Heart left ventricle (tissue), 16 donors: ENCODE results near the gene PKDCC. TPM values are rescaled to one million over a fixed set of nuclear protein-coding genes. Genes with fewer than 3 reads are reported as not detected.

ENCODE experiments used
- ATAC-seq, 4 donors: fragments of 200-7000 bp; cut with Tn5 transposase; one replicate each; pipeline ENCODE4 v1.9.1; 2020 to 2022; ENCODE audit warnings: moderate library complexity in 4 of 4, mild to moderate bottlenecking in 3 of 4, moderate number of reproducible peaks in 1 of 4
- DNase-seq, 5 donors: peaks; one replicate each; pipeline ENCODE4 v3.0.0-alpha.2; 2020
- H3K27ac ChIP-seq, 12 donors: fragments of 200-600 bp; sonication (generic) in 4 of 12; one replicate each; pipeline versions ENCODE4 v1.5.0 to v1.8.0; 2016 to 2022; ENCODE audit warnings: mild to moderate bottlenecking in 2 of 12
- H3K27me3 ChIP-seq, 9 donors: fragments of 200-600 bp; sonication (generic) in 2 of 9; one replicate each; pipeline versions ENCODE4 v1.5.1 to v1.8.0; 2016 to 2022; ENCODE audit warnings: mild to moderate bottlenecking in 3 of 9
- H3K36me3 ChIP-seq, 9 donors: fragments of 200-600 bp; sonication (generic) in 2 of 9; one replicate each; pipeline versions ENCODE4 v1.5.0 to v1.8.0; 2018 to 2022; ENCODE audit warnings: mild to moderate bottlenecking in 2 of 9
- H3K4me1 ChIP-seq, 12 donors: fragments of 200-600 bp; sonication (generic) in 4 of 12; one replicate each; pipeline versions ENCODE4 v1.5.0 to v1.8.0; 2016 to 2022; ENCODE audit warnings: mild to moderate bottlenecking in 3 of 12
- H3K4me3 ChIP-seq, 12 donors: fragments of 200-600 bp; sonication (generic) in 4 of 12; one replicate each; pipeline versions ENCODE4 v1.5.0 to v1.8.0; 2017 to 2022; ENCODE audit warnings: mild to moderate bottlenecking in 9 of 12, moderate library complexity in 4 of 12
- H3K9me3 ChIP-seq, 12 donors: fragments of 200-600 bp; sonication (generic) in 4 of 12; one replicate each; pipeline versions ENCODE4 v1.5.0 to v1.8.0; 2016 to 2022; ENCODE audit warnings: mild to moderate bottlenecking in 1 of 12
- POLR2A ChIP-seq, 2 donors: fragments of 450-650 bp; IDR thresholded peaks; one replicate each; pipeline ENCODE4 v1.6.1; 2017; ENCODE audit warnings: antibody characterized with exemption in 2 of 2, mild to moderate bottlenecking in 2 of 2, moderate library complexity in 2 of 2
- WGBS, 4 donors: extraction: QIAGEN DNeasy Blood & Tissue Kit in 2 of 4; methylation state at CpG; one replicate each; pipeline versions ENCODE4 v1.1.5 to v1.1.7; 2013 to 2018; 5-methylcytosine and 5-hydroxymethylcytosine counted together
- intact Hi-C, 10 donors: fragments of 100-400 bp; cut with DNase I; formaldehyde crosslinking; loops; one replicate each; pipeline versions ENCODE4 v1.11.1 to v1.14.2; 2022
- long read RNA-seq, 3 donors: library from polyadenylated mRNA; unstranded; transcript quantifications; one replicate each; pipeline ENCODE4 v2.0.0, GENCODE V29; 2020 to 2021
- polyA plus RNA-seq, 2 donors: library from polyadenylated mRNA; stranded (reverse); fragments of 200-250 nt; gene quantifications; one replicate each; pipeline ENCODE4 v1.2.3, GENCODE V29; 2013
- total RNA-seq, 9 donors: library from RNA; depleted of rRNA in 2 of 9; stranded (reverse); fragments of >200 nt in 2 of 9; fragmentation: NEBNext Ultra II Directional in 3 of 9; extraction: Animal tissue kit (Norgen Biotek cat#: 25700) in 3 of 9; gene quantifications; one replicate each; pipeline versions ENCODE4 v1.1.0 to v1.2.4, GENCODE V29; 2016 to 2023
- TF ChIP-seq, protein P1 (sequence below), 12 donors: fragments of 200-600 bp; sonication (generic) in 4 of 12; IDR thresholded peaks; one replicate each; pipeline versions ENCODE4 v1.5.0 to v1.8.0; 2018 to 2022; ENCODE audit warnings: antibody characterized with exemption in 12 of 12, mild to moderate bottlenecking in 5 of 12
- donor health status: ischemic (EF 13 %, LVEDD 7.1; RV severe dilation, severe dysfunction).
- donor health status: healthy with polysubstance abuse.
- donor health status: DM: no; HTN: yes; CAD: no.
- donor health status: DM: no; HTN: no; CAD: no.
- donor health status: ischemic (EF 25% LVEDD 6.9; RV normal size, moderate dysfunction).
- donor health status: ischemic (EF 25% LVEDD 5.7; RV mildly dilated, moderate dysfunction).
- donor health status: healthy.
- donor health status: DM: yes; HTN: yes; CAD: no.
- donor health status: ischemic (EF 35%, LVEDD 5.7; RV mildly dilated, moderate dysfunction).
- donor health status: nonischemic (EF 11% LVEDD 7.7; RV severe dilation, severe dysfunction).
- donor health status: DM: yes; HTN: yes; CAD: no.
- donor health status: PGD.
- donor health status: ischemic (EF 29% LVEDD 5.4; RV normal size, mild dysfunction).
- donor health status: nonischemic (EF 23%, LVEDD 6.1; RV moderate dilation, normal function).

PKDCC gene, protein sequence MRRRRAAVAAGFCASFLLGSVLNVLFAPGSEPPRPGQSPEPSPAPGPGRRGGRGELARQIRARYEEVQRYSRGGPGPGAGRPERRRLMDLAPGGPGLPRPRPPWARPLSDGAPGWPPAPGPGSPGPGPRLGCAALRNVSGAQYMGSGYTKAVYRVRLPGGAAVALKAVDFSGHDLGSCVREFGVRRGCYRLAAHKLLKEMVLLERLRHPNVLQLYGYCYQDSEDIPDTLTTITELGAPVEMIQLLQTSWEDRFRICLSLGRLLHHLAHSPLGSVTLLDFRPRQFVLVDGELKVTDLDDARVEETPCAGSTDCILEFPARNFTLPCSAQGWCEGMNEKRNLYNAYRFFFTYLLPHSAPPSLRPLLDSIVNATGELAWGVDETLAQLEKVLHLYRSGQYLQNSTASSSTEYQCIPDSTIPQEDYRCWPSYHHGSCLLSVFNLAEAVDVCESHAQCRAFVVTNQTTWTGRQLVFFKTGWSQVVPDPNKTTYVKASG
- total RNA-seq: 100 to 1,000 TPM in 1 of 9 donors, 10 to 100 TPM in 8; 22.7 to 124 (median 53.0) TPM
- 10 to 100 TPM; 62.4 to 84.2 TPM for polyA plus RNA-seq
- long read RNA-seq, donor 1, transcript PKDCC-201 (7 exons, 2,502 nt): major isoform, 37 of 81 reads
- long read RNA-seq, donor 1, partial matches to known transcripts: 23 of 81 reads
- long read RNA-seq, donor 1, other reads (novel, unspliced or antisense): 19 of 81 reads
- long read RNA-seq, donor 2, transcript PKDCC-201 (7 exons, 2,502 nt): major isoform, 29 of 100 reads
- long read RNA-seq, donor 2, partial matches to known transcripts: 58 of 100 reads
- long read RNA-seq, donor 2, other reads (novel, unspliced or antisense): 13 of 100 reads
- long read RNA-seq, donor 3, transcript PKDCC-201 (7 exons, 2,502 nt): major isoform, 25 of 57 reads
- long read RNA-seq, donor 3, partial matches to known transcripts: 17 of 57 reads
- long read RNA-seq, donor 3, other reads (novel, unspliced or antisense): 14 of 57 reads

GRCh38 chr2:42047488-42048298 lies at the start of gene PKDCC:
Gene PKDCC (plus strand): TSS chr2:42048021. CDS start chr2:42048200, 179 bp downstream.
- H3K27ac ChIP-seq: peak within 1 kb of the TSS; percentile 82 to 98 (median 91)
- intact Hi-C loops: loop anchor here in 4 of 10 donors (5.0 to 10.0 kb wide), 3 partner anchors 93 to 115 kb away; no protein-coding TSS in a partner anchor
- peaks cover 3 to 61% (median 22%) of the 10 kb centered on the region in 12 donors for H3K4me1 ChIP-seq
- H3K27me3 ChIP-seq: peaks cover 0 to 39% (median 0%) of the 10 kb centered on the region in 9 donors
- TF ChIP-seq, protein P1, sequence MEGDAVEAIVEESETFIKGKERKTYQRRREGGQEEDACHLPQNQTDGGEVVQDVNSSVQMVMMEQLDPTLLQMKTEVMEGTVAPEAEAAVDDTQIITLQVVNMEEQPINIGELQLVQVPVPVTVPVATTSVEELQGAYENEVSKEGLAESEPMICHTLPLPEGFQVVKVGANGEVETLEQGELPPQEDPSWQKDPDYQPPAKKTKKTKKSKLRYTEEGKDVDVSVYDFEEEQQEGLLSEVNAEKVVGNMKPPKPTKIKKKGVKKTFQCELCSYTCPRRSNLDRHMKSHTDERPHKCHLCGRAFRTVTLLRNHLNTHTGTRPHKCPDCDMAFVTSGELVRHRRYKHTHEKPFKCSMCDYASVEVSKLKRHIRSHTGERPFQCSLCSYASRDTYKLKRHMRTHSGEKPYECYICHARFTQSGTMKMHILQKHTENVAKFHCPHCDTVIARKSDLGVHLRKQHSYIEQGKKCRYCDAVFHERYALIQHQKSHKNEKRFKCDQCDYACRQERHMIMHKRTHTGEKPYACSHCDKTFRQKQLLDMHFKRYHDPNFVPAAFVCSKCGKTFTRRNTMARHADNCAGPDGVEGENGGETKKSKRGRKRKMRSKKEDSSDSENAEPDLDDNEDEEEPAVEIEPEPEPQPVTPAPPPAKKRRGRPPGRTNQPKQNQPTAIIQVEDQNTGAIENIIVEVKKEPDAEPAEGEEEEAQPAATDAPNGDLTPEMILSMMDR (IDR thresholded peaks at IDR 0.05): no peak
- TF ChIP-seq POLR2A (IDR thresholded peaks at IDR 0.05): peak in 1 of 2 donors; percentile 66
- H3K36me3 ChIP-seq: peaks cover 0 to 6% (median 0%) of the 10 kb centered on the region in 9 donors
- DNase-seq: peak; percentile 90 to 93 (median 90)
- WGBS, 4 donors: 0 to 1% (median 1%) methylated on average over 10 to 105 of the region's 111 CpGs
- ATAC-seq: peak; percentile 76 to 90 (median 86)
- H3K9me3 ChIP-seq: no peaks in the 10 kb centered on the region
- peak within 1 kb of the TSS; percentile 66 to 96 (median 80) for H3K4me3 ChIP-seq

DNA sequence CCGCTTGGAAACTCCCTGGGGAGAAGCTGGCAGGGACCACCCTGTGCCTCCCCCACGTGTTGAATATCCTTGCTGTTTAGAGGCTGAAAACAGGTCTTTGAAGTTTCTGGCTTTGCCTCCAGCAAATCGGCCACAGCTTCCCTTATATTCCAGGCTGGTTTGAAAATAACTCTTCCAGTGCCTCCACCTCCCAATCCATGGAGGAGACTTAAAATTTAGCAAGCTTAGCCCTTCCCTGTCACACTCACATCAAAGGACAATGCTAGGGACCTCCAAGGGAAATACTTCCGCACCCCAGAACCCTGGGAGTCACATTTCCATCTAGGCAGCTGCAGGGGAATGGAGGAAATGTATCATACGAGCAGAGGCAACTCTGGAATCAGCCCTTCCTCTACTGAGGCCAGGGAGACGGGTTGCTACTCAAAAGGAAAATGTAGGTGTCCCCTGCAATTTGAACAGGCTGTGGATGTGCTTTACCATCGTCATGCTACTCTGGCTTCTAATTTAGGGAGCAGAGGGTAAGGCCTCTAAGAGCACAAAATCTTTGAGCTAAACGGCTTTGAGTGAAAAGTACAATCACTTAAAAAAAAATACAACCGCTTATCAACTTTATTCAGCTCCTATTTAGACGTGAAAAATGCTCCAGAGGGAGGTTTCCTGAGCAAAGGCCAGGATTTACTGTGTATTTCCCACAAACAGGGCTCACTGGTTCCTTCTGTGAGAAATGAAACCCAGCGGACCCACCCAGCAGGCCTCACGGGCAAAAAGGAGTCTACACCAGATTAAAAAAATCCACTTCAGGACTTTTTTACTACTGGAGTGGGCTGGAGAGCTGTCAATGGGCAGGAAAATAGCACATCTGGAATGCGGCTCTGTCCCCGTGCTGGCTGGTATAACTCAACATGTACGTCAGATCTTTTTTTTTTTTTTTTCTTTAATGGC lies 49.4 kb upstream of the PKDCC start:
- WGBS, 4 donors: 43 to 58% (median 46%) methylated on average over 15 of the region's 15 CpGs
- H3K4me3 ChIP-seq: peak overlapping the region in 1 of 12 donors; percentile 12

GRCh38 chr2:41999128-41999480 lies 48.7 kb upstream of the PKDCC start:
- Histone ChIP-seq H3K36me3 (no peaks in the 10 kb centered on the region), H3K4me3 (no peak overlapping the region), H3K27ac (peak overlapping the region in 10 of 12 donors; percentile 9 to 77 (median 48)), H3K9me3 (peaks cover 0 to 2% (median 0%) of the 10 kb centered on the region in 12 donors), H3K27me3 (no peaks in the 10 kb centered on the region), H3K4me1 (peaks cover 0 to 22% (median 8%) of the 10 kb centered on the region in 12 donors)
- intact Hi-C loops: no loop called here
- WGBS, 4 donors: 94 to 98% (median 95%) methylated on average over 1 of the region's 1 CpG
- ATAC-seq: peak in 2 of 4 donors; percentile 10 to 35
- DNase-seq: no peak
- no peak for TF ChIP-seq POLR2A (IDR thresholded peaks at IDR 0.05)
- TF ChIP-seq, protein P1 (IDR thresholded peaks at IDR 0.05): no peak

More for the DNA sequence above, 49.4 kb upstream of the PKDCC start:
- intact Hi-C loops: no loop called here
- Histone ChIP-seq H3K36me3 (no peaks in the 10 kb centered on the region), H3K9me3 (no peaks in the 10 kb centered on the region), H3K27ac (peak overlapping the region; percentile 9 to 77 (median 54)), H3K4me1 (peaks cover 0 to 22% (median 8%) of the 10 kb centered on the region in 12 donors), H3K27me3 (no peaks in the 10 kb centered on the region)
- no peak for TF ChIP-seq POLR2A (IDR thresholded peaks at IDR 0.05)
- TF ChIP-seq, protein P1 (IDR thresholded peaks at IDR 0.05): no peak
- DNase-seq (peak in 3 of 5 donors; percentile 25 to 39 (median 35)), ATAC-seq (peak in 3 of 4 donors; percentile 55 to 77 (median 63))
